Measurements from ENCODE around the gene XXYLT1.

DNA sequence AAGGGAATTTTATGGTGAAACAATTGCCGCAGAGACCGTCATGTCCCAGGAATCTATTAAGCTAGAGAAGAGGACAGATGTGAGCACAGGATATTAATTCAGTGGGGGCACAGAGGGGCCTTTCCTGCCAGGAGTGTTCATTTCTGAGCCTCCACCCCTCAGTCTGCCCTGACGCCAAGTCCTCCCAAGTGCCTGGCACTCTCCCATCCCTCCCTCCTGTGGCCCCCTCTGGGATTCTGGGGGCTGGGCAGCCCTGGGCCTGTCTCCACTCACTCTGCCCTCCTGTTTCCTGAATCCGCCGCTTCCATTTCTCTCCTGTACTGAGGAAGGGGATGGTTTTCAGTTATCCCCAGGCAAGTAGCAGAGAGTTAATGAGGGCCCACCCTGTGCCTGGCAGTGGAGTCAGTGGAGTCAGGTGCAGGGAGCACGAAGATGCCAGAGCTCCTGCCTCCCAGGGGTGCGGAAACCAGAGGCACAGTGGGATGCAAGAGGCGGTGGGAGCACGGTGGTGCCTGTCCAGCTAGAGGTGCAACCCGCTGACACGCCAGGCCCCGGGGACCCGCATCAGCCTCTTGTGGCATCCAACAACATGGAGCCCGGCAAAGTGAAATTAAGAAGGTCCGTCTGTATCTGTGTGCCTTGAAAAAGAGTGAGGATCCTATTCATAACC, 212.5 kb downstream of the XXYLT1 start:
- no peak for TF ChIP-seq POLR2A (IDR thresholded peaks at IDR 0.05)
- TF ChIP-seq, protein P1, sequence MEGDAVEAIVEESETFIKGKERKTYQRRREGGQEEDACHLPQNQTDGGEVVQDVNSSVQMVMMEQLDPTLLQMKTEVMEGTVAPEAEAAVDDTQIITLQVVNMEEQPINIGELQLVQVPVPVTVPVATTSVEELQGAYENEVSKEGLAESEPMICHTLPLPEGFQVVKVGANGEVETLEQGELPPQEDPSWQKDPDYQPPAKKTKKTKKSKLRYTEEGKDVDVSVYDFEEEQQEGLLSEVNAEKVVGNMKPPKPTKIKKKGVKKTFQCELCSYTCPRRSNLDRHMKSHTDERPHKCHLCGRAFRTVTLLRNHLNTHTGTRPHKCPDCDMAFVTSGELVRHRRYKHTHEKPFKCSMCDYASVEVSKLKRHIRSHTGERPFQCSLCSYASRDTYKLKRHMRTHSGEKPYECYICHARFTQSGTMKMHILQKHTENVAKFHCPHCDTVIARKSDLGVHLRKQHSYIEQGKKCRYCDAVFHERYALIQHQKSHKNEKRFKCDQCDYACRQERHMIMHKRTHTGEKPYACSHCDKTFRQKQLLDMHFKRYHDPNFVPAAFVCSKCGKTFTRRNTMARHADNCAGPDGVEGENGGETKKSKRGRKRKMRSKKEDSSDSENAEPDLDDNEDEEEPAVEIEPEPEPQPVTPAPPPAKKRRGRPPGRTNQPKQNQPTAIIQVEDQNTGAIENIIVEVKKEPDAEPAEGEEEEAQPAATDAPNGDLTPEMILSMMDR (IDR thresholded peaks at IDR 0.05): no peak

Measured in tibial nerve (tissue), 3 donors.